ENCODE data around the gene LHFPL2.
"Not testable (repeated sequence)": the region's sequence is repeated elsewhere in the genome, so short reads cannot be mapped to it uniquely, and the experiment has no call there.

Gene LHFPL2

GRCh38 chr5:78639791-78640190 lies 8.8 kb downstream of the LHFPL2 start:
- DNase-seq, result no peak

DNA sequence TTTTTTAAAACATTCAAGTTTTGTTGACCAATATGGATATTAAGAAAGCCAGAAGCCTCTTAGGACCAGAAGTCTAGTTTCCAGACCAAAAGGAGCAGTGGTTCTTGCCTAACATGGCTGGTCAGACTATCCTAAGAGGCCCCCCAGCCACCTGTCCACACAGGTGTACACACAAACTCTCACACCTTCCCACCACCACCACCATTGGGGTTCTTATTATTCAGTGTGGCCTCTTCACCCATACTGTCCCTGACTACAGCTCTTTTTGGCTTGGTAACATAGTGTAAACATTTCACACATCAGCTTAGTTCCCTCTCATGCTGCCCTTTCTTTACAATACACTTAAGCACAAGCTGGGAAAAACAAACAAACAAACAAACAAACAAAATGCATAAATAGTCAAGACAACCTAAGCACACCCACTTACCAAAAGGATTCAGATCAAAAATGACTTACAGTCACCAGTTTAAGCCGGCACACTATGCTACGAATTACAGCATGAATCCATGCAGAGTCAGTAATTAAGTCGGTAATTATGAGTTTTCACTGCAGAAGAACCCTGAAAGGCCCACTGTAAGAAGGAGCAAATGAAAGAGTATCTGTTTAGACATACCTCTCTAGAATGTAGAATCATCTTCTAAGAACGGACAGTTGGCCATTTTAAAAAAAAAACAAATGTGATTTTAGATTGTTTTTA lies 9.5 kb downstream of the LHFPL2 start:
- no peak for DNase-seq

DNA sequence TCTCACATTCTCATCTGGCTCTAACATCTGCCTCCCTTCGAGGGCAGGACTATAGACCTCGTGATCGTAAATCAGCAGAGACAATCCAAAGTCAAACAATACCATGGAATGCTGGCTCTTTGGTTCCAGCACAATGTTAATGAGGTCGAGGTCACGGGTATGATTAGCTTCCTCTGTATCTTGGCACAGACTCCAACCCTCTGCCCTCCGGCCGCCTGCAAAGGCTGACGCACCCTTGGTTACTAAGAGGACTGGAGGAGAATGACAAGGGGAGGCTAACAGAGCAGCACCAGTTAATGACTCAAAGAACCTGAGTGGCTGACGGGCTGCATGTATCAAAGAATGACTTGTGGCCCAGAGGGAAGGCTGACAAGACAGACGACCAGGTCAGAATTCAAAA lies 10.1 kb downstream of the LHFPL2 start:
- no peak for DNase-seq

GRCh38 chr5:78637468-78637867 lies 11.1 kb downstream of the LHFPL2 start:
- DNase-seq, result no peak

GRCh38 chr5:78636682-78637081 lies 11.9 kb downstream of the LHFPL2 start:
- no peak for DNase-seq

GRCh38 chr5:78634634-78635033 lies 13.9 kb downstream of the LHFPL2 start:
- DNase-seq, result no peak

DNA sequence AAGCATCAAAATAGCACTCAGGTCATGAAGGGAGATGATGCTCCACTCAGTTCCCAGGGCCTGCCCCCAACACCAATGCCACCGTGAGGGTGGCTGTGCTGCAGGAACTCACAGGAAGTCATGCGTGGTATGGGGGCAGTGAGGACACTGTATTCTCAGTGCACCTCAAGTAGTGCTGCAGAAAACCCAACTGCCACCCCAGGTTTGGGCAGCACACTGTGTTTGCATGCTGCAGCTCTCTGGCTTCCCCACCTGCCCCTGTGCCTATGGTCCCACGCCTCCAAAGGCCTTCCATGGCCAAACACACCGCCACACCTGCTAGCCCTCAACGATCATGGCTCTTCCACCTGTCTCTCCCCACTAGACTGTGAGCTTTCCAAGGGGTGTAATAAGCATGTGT lies 14.3 kb downstream of the LHFPL2 start:
- DNase-seq, result no peak

GRCh38 chr5:78633700-78634099 lies 14.9 kb downstream of the LHFPL2 start:
- DNase-seq, result no peak

GRCh38 chr5:78632467-78632866 lies 16.1 kb downstream of the LHFPL2 start:
- DNase-seq, result no peak

GRCh38 chr5:78631931-78632330 lies 16.6 kb downstream of the LHFPL2 start:
- DNase-seq, result no peak

DNA sequence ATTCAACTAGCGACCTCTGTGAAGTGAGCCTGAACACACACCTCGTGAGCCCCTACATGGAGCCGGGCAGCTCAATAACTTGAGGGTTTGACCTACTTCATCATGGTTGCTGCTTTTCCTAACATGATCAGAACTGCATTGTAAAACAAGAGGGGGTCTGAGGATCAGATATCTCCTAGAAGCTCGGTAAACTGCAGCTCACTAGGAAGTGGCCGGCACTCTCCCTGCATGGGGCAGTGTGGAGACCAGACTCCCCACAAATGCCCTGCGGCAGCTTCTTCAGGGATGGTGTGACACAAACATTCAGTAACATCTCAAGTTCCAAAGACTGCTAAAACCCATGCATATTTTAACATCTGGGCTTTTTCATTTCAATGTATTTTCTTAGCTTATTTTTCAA lies 18.5 kb downstream of the LHFPL2 start:
- no peak for DNase-seq

- no peak for DNase-seq
Observed at GRCh38 chr5:78629624-78630023, 18.9 kb downstream of the LHFPL2 start.

GRCh38 chr5:78628270-78628992 lies 20.1 kb downstream of the LHFPL2 start:
- DNase-seq, result no peak

DNA sequence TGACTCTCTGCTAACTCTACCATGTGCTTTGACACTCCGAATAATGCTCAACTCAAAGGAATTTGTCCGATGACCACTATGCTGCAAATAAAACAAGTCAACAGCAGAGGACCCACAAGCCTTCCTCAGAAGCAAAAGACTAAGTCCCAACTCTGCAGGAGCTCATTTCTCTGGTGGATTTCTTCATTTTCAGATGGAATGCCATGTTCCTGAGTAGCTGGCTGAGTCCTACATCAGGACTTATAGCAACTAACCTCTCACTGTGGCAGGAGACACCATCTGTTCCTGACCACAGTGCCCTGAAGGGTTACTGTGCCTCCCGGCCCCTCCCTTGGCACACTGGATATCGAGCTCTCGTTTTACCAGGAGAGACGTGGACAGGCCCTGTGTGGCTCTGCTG lies 20.8 kb downstream of the LHFPL2 start:
- no peak for DNase-seq

- DNase-seq, result no peak
Observed at GRCh38 chr5:78627175-78627574, 21.4 kb downstream of the LHFPL2 start.

GRCh38 chr5:78626009-78626571 lies 22.5 kb downstream of the LHFPL2 start:
- DNase-seq, result no peak

DNA sequence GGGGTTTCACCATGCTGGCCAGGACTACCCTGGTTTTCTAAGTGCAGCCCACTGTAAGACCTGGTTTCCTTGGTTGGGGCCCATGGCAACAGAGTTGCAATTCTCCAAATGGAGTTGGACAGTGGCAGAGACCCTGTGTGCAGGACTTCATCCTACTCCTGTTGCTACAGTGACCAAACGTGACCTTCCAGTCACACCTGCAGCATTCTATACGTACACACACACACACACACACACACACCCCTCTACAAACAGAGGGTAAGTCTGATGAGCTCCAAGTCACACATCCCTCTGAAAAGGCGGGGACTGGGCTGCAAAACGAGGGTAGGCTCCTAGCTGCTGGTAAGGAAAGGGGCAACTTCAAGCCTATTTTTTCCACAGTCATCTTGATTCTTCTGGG lies 23.6 kb downstream of the LHFPL2 start:
- DNase-seq, result no peak

DNA sequence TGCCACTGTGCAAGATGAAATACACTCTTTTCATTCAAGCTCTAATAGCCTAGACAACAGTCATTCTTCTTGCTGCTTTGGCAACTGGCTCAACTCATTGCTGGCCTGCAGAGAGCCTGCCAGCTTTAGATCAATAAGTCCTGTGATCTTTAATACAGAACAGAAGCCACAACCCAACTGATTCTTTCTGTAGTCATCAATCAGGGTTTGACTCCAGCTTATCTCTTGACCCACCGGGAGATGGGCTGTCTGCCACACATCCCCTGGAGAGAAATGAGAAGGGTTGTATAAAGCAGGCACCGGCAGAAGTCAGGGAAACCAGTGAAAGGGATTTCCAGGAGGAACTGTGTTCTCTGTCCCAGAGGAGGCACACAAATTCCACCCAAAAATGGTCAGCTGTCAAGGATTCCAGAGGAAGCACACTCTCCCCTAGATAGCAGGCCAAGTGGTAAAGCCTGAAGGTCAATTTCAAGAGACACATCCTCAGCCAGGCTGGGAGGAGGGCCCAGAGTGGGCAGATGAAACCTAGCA lies 24.5 kb downstream of the LHFPL2 start:
- DNase-seq, result no peak

GRCh38 chr5:78622302-78622971 lies 26.1 kb downstream of the LHFPL2 start:
- no peak for DNase-seq

- DNase-seq, result no peak
Observed at GRCh38 chr5:78621291-78621738, 27.3 kb downstream of the LHFPL2 start.

GRCh38 chr5:78620119-78620518 lies 28.5 kb downstream of the LHFPL2 start:
- DNase-seq, result not testable (repeated sequence)

- no peak for DNase-seq
Observed at GRCh38 chr5:78618303-78618702, 30.3 kb downstream of the LHFPL2 start.

DNA sequence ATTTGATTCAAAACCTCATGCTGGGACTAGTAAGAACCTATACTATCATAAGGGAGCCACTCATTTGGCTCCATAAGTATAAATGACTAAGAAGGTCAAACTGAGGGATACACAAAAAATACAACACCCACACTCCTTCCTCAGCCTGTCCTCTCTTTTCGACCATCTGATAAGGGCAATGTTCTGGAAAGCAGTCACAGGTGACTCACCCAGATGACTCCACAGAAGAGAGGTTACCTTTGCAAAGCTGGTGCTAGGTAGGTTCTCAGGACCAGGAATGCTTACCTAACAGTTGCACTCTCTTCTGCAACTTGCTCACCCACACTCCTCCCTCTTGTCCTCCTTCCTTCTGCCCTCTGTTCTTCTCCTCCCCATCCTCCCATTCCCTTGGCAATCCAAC lies 32.9 kb downstream of the LHFPL2 start:
- DNase-seq, result no peak

Data from NCI-H446 (cell line).